Gastroesophageal sphincter (tissue), 4 donors: Measurements from ENCODE around the gene UBE2G2. TPM values are rescaled to one million over a fixed set of nuclear protein-coding genes. Genes with fewer than 3 reads are reported as not detected.

ENCODE experiments used
- ATAC-seq: fragments of 150-250 bp; one replicate; pipeline ENCODE4 v1.9.1; 2016; ENCODE audit warnings: mild to moderate bottlenecking, moderate library complexity
- H3K27ac ChIP-seq, 4 donors: fragments of 200-600 bp; sonication (generic) in 3 of 4; 1 replicate in 3 of 4; 2 replicates in 1 of 4; pipeline ENCODE4 v1.5.1; 2016 to 2019
- H3K27me3 ChIP-seq: fragments of 200-600 bp; sonication (generic); one replicate; pipeline ENCODE4 v1.5.1; 2019
- H3K36me3 ChIP-seq, 2 donors: fragments of 200-600 bp; sonication (generic); one replicate each; pipeline ENCODE4 v1.5.1; 2019; ENCODE audit warnings: control low read depth in 1 of 2
- H3K4me1 ChIP-seq, 3 donors: fragments of 200-600 bp; sonication (generic); 1 replicate in 2 of 3; 2 replicates in 1 of 3; pipeline ENCODE4 v1.5.1; 2016 to 2019; ENCODE audit warnings: control low read depth in 2 of 3
- H3K4me3 ChIP-seq, 2 donors: fragments of 200-600 bp; sonication (generic); one replicate each; pipeline ENCODE4 v1.5.1; 2019; ENCODE audit warnings: mild to moderate bottlenecking in 1 of 2, moderate library complexity in 1 of 2
- H3K9me3 ChIP-seq, 3 donors: fragments of 200-600 bp; sonication (generic); one replicate each; pipeline ENCODE4 v1.5.1; 2017 to 2019; ENCODE audit warnings: control low read depth in 2 of 3
- CTCF ChIP-seq, 4 experiments: fragments of 200-600 bp in 2 of 4; fragments of 450-650 bp in 2 of 4; sonication (generic) in 1 of 4; IDR thresholded peaks; one replicate each; pipeline ENCODE4 v1.5.1; 2017 to 2019; ENCODE audit warnings: antibody characterized with exemption in 4 of 4, mild to moderate bottlenecking in 2 of 4, moderate library complexity in 2 of 4
- EP300 ChIP-seq: sonication (generic); formaldehyde crosslinking; IDR thresholded peaks from one replicate; pipeline ENCODE4 v1.6.1; 2017; ENCODE audit warnings: antibody characterized with exemption, mild to moderate bottlenecking
- POLR2A ChIP-seq, 2 donors: fragments of 450-650 bp; IDR thresholded peaks; one replicate each; pipeline ENCODE4 v1.6.1; 2017; ENCODE audit warnings: antibody characterized with exemption in 2 of 2, mild to moderate bottlenecking in 2 of 2, moderate library complexity in 1 of 2
- POLR2AphosphoS5 ChIP-seq: sonication (generic); formaldehyde crosslinking; IDR thresholded peaks from one replicate; pipeline ENCODE4 v1.6.1; 2017; ENCODE audit warnings: antibody characterized with exemption
- WGBS, 2 donors: methylation state at CpG; one replicate each; pipeline ENCODE4 v1.1.5; 2018; ENCODE audit warnings: low coverage in 1 of 2; 5-methylcytosine and 5-hydroxymethylcytosine counted together
- total RNA-seq, 4 donors: library from RNA; depleted of rRNA; stranded (reverse); fragments of >200 nt; gene quantifications; one replicate each; pipeline ENCODE4 v1.1.0, GENCODE V29; 2016

Gene UBE2G2
- total RNA-seq, 4 donors from 2014 or later = 48.3 to 93.4 (median 83.9) TPM

- Histone ChIP-seq H3K9me3 (peaks cover 0 to 5% (median 0%) of the 10 kb centered on the region in 3 donors), H3K27ac (no peak overlapping the region), H3K36me3 (no peaks in the 10 kb centered on the region), H3K4me1 (no peaks in the 10 kb centered on the region), H3K4me3 (no peak overlapping the region), H3K27me3 (peaks cover 50% of the 10 kb centered on the region)
- WGBS, 2 donors = 70 to 72% methylated on average over 8 to 11 of the region's 26 CpGs
- no peak for TF ChIP-seq POLR2A (IDR thresholded peaks at IDR 0.05)
- TF ChIP-seq CTCF (IDR thresholded peaks at IDR 0.05) = no peak
- no peak for TF ChIP-seq EP300
- TF ChIP-seq POLR2AphosphoS5 = no peak
- ATAC-seq = no peak
Measured at GRCh38 chr21:44749116-44749758, 52.4 kb downstream of the UBE2G2 start.

GRCh38 chr21:44748621-44749020 is 53.0 kb downstream of the UBE2G2 start:
- Histone ChIP-seq H3K36me3 (no peaks in the 10 kb centered on the region), H3K4me3 (no peak overlapping the region), H3K4me1 (no peaks in the 10 kb centered on the region), H3K27me3 (peaks cover 50% of the 10 kb centered on the region), H3K27ac (no peak overlapping the region), H3K9me3 (no peaks in the 10 kb centered on the region)
- TF ChIP-seq CTCF (IDR thresholded peaks at IDR 0.05) (no peak), POLR2A (IDR thresholded peaks at IDR 0.05) (no peak), EP300 (no peak), POLR2AphosphoS5 (no peak)
- no peak for ATAC-seq
- WGBS, 2 donors = 58% methylated on average over 3 of the region's 16 CpGs; no CpG with 5 or more reads in 1 of the 2 donors

GRCh38 chr21:44742418-44743153 is 59.0 kb downstream of the UBE2G2 start:
- WGBS, 2 donors = 89 to 100% methylated on average over 1 of the region's 1 CpG
- no peak for ATAC-seq
- no peaks in the 10 kb centered on the region for H3K4me1 ChIP-seq
- no peak overlapping the region for H3K4me3 ChIP-seq
- H3K27ac ChIP-seq = no peak overlapping the region
- no peaks in the 10 kb centered on the region for H3K36me3 ChIP-seq
- peaks cover 8% of the 10 kb centered on the region for H3K27me3 ChIP-seq
- no peak for TF ChIP-seq POLR2A (IDR thresholded peaks at IDR 0.05)
- TF ChIP-seq POLR2AphosphoS5 = no peak
- TF ChIP-seq EP300 = no peak
- no peak for TF ChIP-seq CTCF (IDR thresholded peaks at IDR 0.05)
- H3K9me3 ChIP-seq = peaks cover 0 to 30% (median 0%) of the 10 kb centered on the region in 3 donors

GRCh38 chr21:44741921-44742320 is 59.7 kb downstream of the UBE2G2 start:
- H3K4me3 ChIP-seq = no peak overlapping the region
- no peak for TF ChIP-seq POLR2A (IDR thresholded peaks at IDR 0.05)
- no peak for TF ChIP-seq CTCF (IDR thresholded peaks at IDR 0.05)
- TF ChIP-seq EP300 = no peak
- no peak for TF ChIP-seq POLR2AphosphoS5
- no peak for ATAC-seq
- H3K4me1 ChIP-seq = no peaks in the 10 kb centered on the region
- H3K27me3 ChIP-seq = peaks cover 8% of the 10 kb centered on the region
- WGBS, 2 donors = 86 to 100% methylated on average over 3 of the region's 3 CpGs
- peaks cover 0 to 36% (median 0%) of the 10 kb centered on the region in 3 donors for H3K9me3 ChIP-seq
- H3K36me3 ChIP-seq = no peaks in the 10 kb centered on the region
- no peak overlapping the region for H3K27ac ChIP-seq
